Measurements from ENCODE around the gene USP5.

USP5 gene, protein sequence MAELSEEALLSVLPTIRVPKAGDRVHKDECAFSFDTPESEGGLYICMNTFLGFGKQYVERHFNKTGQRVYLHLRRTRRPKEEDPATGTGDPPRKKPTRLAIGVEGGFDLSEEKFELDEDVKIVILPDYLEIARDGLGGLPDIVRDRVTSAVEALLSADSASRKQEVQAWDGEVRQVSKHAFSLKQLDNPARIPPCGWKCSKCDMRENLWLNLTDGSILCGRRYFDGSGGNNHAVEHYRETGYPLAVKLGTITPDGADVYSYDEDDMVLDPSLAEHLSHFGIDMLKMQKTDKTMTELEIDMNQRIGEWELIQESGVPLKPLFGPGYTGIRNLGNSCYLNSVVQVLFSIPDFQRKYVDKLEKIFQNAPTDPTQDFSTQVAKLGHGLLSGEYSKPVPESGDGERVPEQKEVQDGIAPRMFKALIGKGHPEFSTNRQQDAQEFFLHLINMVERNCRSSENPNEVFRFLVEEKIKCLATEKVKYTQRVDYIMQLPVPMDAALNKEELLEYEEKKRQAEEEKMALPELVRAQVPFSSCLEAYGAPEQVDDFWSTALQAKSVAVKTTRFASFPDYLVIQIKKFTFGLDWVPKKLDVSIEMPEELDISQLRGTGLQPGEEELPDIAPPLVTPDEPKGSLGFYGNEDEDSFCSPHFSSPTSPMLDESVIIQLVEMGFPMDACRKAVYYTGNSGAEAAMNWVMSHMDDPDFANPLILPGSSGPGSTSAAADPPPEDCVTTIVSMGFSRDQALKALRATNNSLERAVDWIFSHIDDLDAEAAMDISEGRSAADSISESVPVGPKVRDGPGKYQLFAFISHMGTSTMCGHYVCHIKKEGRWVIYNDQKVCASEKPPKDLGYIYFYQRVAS

GRCh38 chr12:6851921-6852650 lies at the start of gene USP5:
TSS of gene USP5 (plus strand) at chr12:6852150. CDS start at chr12:6852180, 30 bp downstream.
- FAIRE-seq (peak; percentile 98), DNase-seq (ENCODE audit: insufficient read length, low spot score) (peak; percentile 87)

- no peak for FAIRE-seq
- no peak for DNase-seq (ENCODE audit: insufficient read length, low spot score)
Measured at GRCh38 chr12:6807170-6807569, 44.8 kb upstream of the USP5 start.

DNA sequence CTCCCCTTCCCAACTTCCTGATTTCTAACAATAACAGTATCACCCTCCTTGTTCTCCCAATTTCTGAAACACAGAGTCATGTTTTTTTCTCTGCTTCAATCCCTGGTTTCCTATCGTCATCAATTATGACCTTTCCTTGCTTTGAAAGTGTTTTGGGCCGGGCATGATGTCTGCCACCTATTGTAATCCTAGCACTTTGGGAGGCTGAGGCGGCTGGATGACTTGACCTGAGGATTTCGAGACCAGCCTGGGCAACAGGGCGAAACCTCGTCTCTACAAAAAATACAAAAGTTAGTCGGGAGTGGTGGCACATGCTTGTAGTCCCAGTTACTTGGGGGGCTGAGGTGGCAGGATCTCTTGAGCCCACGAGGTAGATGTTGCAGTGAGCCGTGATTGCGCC lies 42.9 kb upstream of the USP5 start:
- no peak for DNase-seq (ENCODE audit: insufficient read length, low spot score)
- FAIRE-seq: no peak

DNA sequence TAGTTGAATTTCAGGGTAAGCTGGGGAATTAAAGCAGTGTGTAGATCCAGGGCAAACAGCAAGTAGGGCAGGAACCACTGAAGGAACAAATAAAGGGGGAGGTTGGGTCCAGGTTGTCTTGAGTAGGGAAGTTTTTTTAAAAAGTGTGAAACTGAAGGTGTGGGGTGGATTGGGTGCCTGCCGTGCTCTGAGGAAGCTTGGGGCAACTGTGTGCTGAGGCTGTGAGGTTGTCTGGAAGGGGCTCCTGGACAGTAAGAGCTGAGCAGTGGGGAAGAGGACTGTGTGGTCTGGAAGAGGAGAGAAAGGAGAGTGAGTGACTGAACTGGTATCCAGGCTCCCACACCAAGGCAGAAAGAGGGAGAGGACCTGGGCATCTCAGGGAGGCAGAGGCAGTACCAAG lies 41.2 kb upstream of the USP5 start:
- DNase-seq (ENCODE audit: insufficient read length, low spot score) (no peak), FAIRE-seq (no peak)

- DNase-seq (ENCODE audit: insufficient read length, low spot score) (no peak), FAIRE-seq (no peak)
Measured at GRCh38 chr12:6813363-6813762, 38.6 kb upstream of the USP5 start.

DNA sequence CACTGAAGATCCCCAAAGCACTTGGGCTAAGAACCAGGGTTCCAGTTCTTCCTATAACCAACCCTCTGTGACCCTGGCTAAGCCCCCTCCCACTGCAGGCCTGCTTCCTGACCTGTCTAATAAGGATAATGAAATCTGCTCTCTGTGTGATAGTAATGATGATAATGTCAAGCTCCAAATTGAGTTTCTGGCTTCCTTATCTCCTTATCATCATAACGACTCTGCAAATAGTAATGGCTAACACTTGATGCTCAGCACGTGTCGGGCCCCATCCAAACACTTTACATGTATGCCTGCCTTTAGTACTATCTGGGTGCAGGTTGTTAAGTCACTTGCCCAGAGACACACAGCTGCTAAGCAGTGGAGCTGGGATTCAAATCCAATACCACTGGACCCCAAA lies 35.4 kb upstream of the USP5 start:
- FAIRE-seq: no peak
- no peak for DNase-seq (ENCODE audit: insufficient read length, low spot score)

GRCh38 chr12:6817098-6817497 lies 34.9 kb upstream of the USP5 start:
- DNase-seq (ENCODE audit: insufficient read length, low spot score): no peak
- FAIRE-seq: no peak

GRCh38 chr12:6817662-6818157 lies 34.2 kb upstream of the USP5 start:
- no peak for DNase-seq (ENCODE audit: insufficient read length, low spot score)
- no peak for FAIRE-seq

DNA sequence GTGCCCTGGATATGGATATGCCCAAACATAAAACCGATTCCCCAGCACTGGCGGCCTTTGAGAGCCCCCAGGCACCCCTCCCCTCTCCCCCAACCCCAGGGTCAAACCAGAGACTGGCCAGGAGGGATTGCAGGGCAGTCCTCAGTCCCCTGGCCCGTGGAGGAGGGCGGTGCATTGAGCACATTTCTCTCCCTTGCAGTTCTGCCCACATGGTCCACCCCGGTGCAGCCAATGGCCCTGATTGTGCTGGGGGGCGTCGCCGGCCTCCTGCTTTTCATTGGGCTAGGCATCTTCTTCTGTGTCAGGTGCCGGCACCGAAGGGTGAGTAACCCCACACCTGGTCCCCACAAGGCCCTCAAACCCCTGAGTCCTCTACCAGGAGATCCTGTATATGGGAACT lies 33.7 kb upstream of the USP5 start:
- FAIRE-seq (no peak), DNase-seq (ENCODE audit: insufficient read length, low spot score) (no peak)

GRCh38 chr12:6818645-6819044 lies 33.3 kb upstream of the USP5 start:
- no peak for DNase-seq (ENCODE audit: insufficient read length, low spot score)
- no peak for FAIRE-seq

- no peak for FAIRE-seq
- no peak for DNase-seq (ENCODE audit: insufficient read length, low spot score)
Measured at GRCh38 chr12:6819106-6820030, 32.6 kb upstream of the USP5 start.

DNA sequence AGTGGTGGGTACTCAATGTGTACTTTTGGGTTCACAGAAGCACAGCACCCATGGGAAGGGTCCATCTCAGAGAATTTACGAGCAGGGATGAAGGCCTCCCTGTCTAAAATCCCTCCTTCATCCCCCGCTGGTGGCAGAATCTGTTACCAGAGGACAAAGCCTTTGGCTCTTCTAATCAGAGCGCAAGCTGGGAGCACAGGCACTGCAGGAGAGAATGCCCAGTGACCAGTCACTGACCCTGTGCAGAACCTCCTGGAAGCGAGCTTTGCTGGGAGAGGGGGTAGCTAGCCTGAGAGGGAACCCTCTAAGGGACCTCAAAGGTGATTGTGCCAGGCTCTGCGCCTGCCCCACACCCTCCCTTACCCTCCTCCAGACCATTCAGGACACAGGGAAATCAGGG lies 31.8 kb upstream of the USP5 start:
- no peak for DNase-seq (ENCODE audit: insufficient read length, low spot score)

DNA sequence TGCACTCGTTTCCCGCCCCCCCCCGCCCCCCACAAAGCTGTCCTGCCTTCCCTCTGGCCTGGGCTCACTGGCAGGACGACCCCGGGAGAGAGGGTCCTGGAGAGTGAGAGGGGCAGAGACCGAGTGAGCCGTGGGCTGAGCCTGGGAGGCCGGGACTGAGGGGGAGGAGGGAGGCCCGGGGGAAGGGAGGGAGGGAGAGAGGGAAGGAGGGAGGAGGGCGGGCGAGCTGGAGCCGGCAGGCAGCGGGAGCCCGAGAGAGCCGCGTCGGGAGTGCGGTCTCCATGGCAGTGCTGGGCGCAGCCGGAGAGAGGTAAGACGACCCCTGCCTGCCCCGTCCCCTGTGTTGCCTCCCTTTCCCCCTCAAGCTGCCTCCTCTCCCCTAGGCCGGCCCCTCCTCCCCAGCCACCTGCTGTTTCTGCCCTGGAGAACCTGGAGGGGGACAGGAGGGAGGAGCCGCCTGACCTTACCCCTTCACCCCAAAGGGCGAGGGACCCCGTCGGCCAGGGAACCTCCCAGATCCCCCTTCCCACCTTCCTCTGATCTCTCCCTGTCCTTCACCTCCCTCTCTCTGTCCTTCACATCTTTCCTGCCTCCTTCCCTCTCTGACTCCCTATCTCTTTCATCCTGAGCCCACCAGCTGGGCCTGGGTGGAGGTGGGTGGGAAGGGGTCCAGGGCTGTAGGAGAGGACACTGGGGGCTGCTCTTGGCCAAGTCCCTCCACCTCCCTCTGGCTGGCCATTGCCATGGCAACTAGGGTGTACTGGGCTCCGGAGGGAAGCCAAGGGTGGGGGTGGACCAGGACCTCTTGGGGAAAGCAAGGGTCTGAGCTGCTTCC lies 30.1 kb upstream of the USP5 start, which contains the start of gene GPR162:
GPR162 (plus strand) TSS at position 231 of the 835 bp plus-strand sequence. CDS start 2,078 bp downstream, outside the sequence.
- no peak for DNase-seq (ENCODE audit: insufficient read length, low spot score)
- FAIRE-seq: no peak

More for the DNA sequence above, 31.8 kb upstream of the USP5 start:
- no peak for FAIRE-seq

DNA sequence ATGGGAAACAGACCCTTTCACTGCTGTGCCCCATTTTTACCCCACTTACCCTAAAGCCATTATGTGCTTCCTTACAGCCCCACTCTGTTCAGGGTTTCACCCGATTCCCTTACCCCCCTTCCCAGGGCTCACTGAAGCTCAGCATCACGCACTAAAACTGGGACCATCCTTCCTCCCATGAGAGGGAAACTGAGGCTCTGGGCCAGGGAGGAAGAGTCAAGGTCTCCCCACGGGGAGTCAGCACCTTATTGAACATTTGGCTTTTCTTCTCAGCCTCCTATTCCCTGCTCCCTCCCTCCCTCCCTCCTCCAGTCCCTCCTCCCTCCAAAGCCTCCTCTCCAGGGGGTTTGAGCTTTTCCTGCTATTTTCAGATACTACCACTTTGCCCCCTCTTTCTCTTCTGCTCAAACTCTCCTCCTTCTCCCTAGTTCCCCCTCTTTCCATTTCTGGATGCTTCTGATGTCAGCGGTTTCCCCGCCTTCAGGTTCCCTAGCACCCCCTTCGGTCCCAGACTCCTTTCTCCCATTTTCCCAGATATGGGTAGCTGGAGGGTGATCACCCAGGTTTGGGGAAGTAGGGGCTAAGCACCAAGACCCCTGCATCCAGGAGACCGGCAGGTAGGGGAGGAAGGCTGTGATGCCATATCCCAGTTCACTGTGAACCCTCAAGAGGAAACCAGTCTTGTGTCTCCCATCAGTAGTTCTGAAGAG lies 29.4 kb upstream of the USP5 start:
- FAIRE-seq: no peak
- no peak for DNase-seq (ENCODE audit: insufficient read length, low spot score)

GRCh38 chr12:6823182-6824084 lies 28.5 kb upstream of the USP5 start:
- DNase-seq (ENCODE audit: insufficient read length, low spot score): no peak
- no peak for FAIRE-seq

GRCh38 chr12:6824085-6824775 lies 27.7 kb upstream of the USP5 start:
- FAIRE-seq (no peak), DNase-seq (ENCODE audit: insufficient read length, low spot score) (no peak)

DNA sequence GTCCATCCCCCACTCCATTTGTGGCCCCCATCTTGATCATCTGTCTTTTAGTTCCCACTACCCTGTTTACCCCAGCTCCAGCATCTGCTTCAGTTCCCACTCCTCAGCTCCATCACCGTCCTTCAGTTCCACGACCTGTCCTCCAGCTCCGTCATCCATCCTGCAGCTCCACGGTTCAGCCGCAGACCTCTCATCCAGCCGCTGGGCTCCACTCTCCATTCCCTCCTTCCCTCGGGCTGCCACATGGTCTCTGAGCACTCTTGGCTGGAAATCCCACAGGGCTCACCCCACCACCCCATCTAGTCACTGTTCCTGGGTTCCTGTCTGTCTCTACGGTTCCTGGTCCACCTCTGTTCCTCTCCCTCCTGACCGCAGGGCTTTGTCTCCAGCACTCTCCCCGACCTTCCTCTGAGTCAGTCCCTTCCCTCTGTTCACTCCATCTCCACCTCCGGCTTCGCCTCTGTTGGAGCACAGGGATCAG lies 27.0 kb upstream of the USP5 start:
- DNase-seq (ENCODE audit: insufficient read length, low spot score) (no peak), FAIRE-seq (no peak)
